GM20431 (cell line): ENCODE data around the gene OR2F2.

Source experiments
- in situ Hi-C: fragments of 300-500 bp; cut with MseI, MboI; formaldehyde crosslinking; loops from one replicate; pipeline ENCODE4 v1.15.0; 2020; ENCODE audit warnings: low sequenced_read_pairs; ENCODE audit not compliant: unreplicated experiment

The OR2F2 gene

GRCh38 chr7:143934526-143935325 lies at the start of gene OR2F2:
TSS of gene OR2F2 (plus strand) at chr7:143935233. CDS start at chr7:143935233, 0 bp downstream.
- in situ Hi-C loops: no loop called here

- in situ Hi-C loops: no loop called here
Measured at GRCh38 chr7:143885951-143886350, 49.1 kb upstream of the OR2F2 start.

GRCh38 chr7:143886826-143887477 lies 48.1 kb upstream of the OR2F2 start:
- in situ Hi-C loops: no loop called here

GRCh38 chr7:143889068-143889467 lies 46.0 kb upstream of the OR2F2 start:
- in situ Hi-C loops: no loop called here

GRCh38 chr7:143890558-143890957 lies 44.5 kb upstream of the OR2F2 start:
- in situ Hi-C loops: no loop called here

GRCh38 chr7:143891457-143891856 lies 43.6 kb upstream of the OR2F2 start:
- in situ Hi-C loops: no loop called here

GRCh38 chr7:143892527-143893300 lies 42.3 kb upstream of the OR2F2 start:
- in situ Hi-C loops: no loop called here

- in situ Hi-C loops: no loop called here
Measured at GRCh38 chr7:143896667-143897066, 38.4 kb upstream of the OR2F2 start.

- in situ Hi-C loops: no loop called here
Measured at GRCh38 chr7:143898810-143899209, 36.2 kb upstream of the OR2F2 start.

GRCh38 chr7:143900230-143900766 lies 34.7 kb upstream of the OR2F2 start:
- in situ Hi-C loops: no loop called here

- in situ Hi-C loops: no loop called here
Measured at GRCh38 chr7:143901332-143901667, 33.7 kb upstream of the OR2F2 start.

GRCh38 chr7:143901668-143902331 lies 33.2 kb upstream of the OR2F2 start, which contains the start of gene TCAF1:
TSS of gene TCAF1 (minus strand) at chr7:143902176. CDS start at chr7:143876608, 25,568 bp downstream.
- in situ Hi-C loops: no loop called here

GRCh38 chr7:143902332-143902899 lies 32.6 kb upstream of the OR2F2 start:
- in situ Hi-C loops: no loop called here

GRCh38 chr7:143905509-143905908 lies 29.5 kb upstream of the OR2F2 start:
- in situ Hi-C loops: no loop called here

GRCh38 chr7:143906151-143906550 lies 28.9 kb upstream of the OR2F2 start:
- in situ Hi-C loops: no loop called here

GRCh38 chr7:143906895-143907294 lies 28.1 kb upstream of the OR2F2 start:
- in situ Hi-C loops: no loop called here

GRCh38 chr7:143908120-143908519 lies 26.9 kb upstream of the OR2F2 start:
- in situ Hi-C loops: no loop called here

GRCh38 chr7:143909863-143910262 lies 25.2 kb upstream of the OR2F2 start:
- in situ Hi-C loops: no loop called here

- in situ Hi-C loops: no loop called here
Measured at GRCh38 chr7:143910473-143911248, 24.4 kb upstream of the OR2F2 start.
